ENCODE measurements around the gene CLDN11. TPM values are rescaled to one million over a fixed set of nuclear protein-coding genes. Genes with fewer than 3 reads are reported as not detected.

CLDN11 gene
- polyA plus RNA-seq (2013, experiment 1 of 2) = 14.1 TPM
- 23.8 TPM for polyA plus RNA-seq (2013, experiment 2 of 2)

- Histone ChIP-seq H3K27ac (ENCODE audit: low read depth, low read length) (no peak within 1 kb of the TSS), H3K9ac (ENCODE audit: low read depth, low read length) (no peak within 1 kb of the TSS), H3K27me3 (ENCODE audit: insufficient read depth, low read length) (peaks cover 46% of the 10 kb centered on the region), H3K4me3 (ENCODE audit: low read length) (peak within 1 kb of the TSS; percentile 55), H3K9me3 (ENCODE audit: insufficient read depth, low read depth, low read length) (no peaks in the 10 kb centered on the region), H3K4me1 (ENCODE audit: insufficient read depth, low read length) (peaks cover 6% of the 10 kb centered on the region), H3K36me3 (ENCODE audit: insufficient read depth, low read length) (no peaks in the 10 kb centered on the region)
- WGBS = 67% methylated on average over 79 of the region's 79 CpGs
These were observed at the start of gene CLDN11 for GRCh38 chr3:170418422-170419398. Gene CLDN11 (plus strand): TSS chr3:170418868. CDS start chr3:170419067, 199 bp downstream.

GRCh38 chr3:170368921-170369320, 49.7 kb upstream of the CLDN11 start:
- Histone ChIP-seq H3K27ac (ENCODE audit: low read depth, low read length) (no peak overlapping the region), H3K36me3 (ENCODE audit: insufficient read depth, low read length) (peaks cover 85% of the 10 kb centered on the region), H3K9ac (ENCODE audit: low read depth, low read length) (no peak overlapping the region), H3K27me3 (ENCODE audit: insufficient read depth, low read length) (no peaks in the 10 kb centered on the region), H3K4me1 (ENCODE audit: insufficient read depth, low read length) (peaks cover 11% of the 10 kb centered on the region; the same call in 1 of the 2 replicates), H3K4me3 (ENCODE audit: low read length) (no peak overlapping the region), H3K9me3 (ENCODE audit: insufficient read depth, low read depth, low read length) (no peaks in the 10 kb centered on the region)
- 92% methylated on average over 1 of the region's 2 CpGs for WGBS

GRCh38 chr3:170372190-170372879, 46.3 kb upstream of the CLDN11 start:
- Histone ChIP-seq H3K36me3 (ENCODE audit: insufficient read depth, low read length) (peaks cover 83% of the 10 kb centered on the region), H3K4me1 (ENCODE audit: insufficient read depth, low read length) (peaks cover 5% of the 10 kb centered on the region; the same call in 1 of the 2 replicates), H3K27ac (ENCODE audit: low read depth, low read length) (0 out of 2 replicates have a peak overlapping the region, but pooled peaks have one; percentile 1), H3K9ac (ENCODE audit: low read depth, low read length) (no peak overlapping the region), H3K4me3 (ENCODE audit: low read length) (no peak overlapping the region), H3K27me3 (ENCODE audit: insufficient read depth, low read length) (no peaks in the 10 kb centered on the region), H3K9me3 (ENCODE audit: insufficient read depth, low read depth, low read length) (no peaks in the 10 kb centered on the region)
- 95% methylated on average over 2 of the region's 2 CpGs for WGBS

GRCh38 chr3:170383567-170383966, 35.1 kb upstream of the CLDN11 start:
- no peaks in the 10 kb centered on the region for H3K4me1 ChIP-seq (ENCODE audit: insufficient read depth, low read length)
- peak overlapping the region; percentile 46; the same call in 1 of the 2 replicates for H3K27ac ChIP-seq (ENCODE audit: low read depth, low read length)
- no peaks in the 10 kb centered on the region for H3K9me3 ChIP-seq (ENCODE audit: insufficient read depth, low read depth, low read length)
- 87% methylated on average over 1 of the region's 1 CpG for WGBS
- H3K4me3 ChIP-seq (ENCODE audit: low read length) = no peak overlapping the region
- no peak overlapping the region for H3K9ac ChIP-seq (ENCODE audit: low read depth, low read length)
- no peaks in the 10 kb centered on the region for H3K27me3 ChIP-seq (ENCODE audit: insufficient read depth, low read length)
- H3K36me3 ChIP-seq (ENCODE audit: insufficient read depth, low read length) = peaks cover 94% of the 10 kb centered on the region

GRCh38 chr3:170386468-170386867, 32.2 kb upstream of the CLDN11 start:
- H3K27ac ChIP-seq (ENCODE audit: low read depth, low read length) = no peak overlapping the region

GRCh38 chr3:170387950-170388349, 30.7 kb upstream of the CLDN11 start:
- H3K36me3 ChIP-seq (ENCODE audit: insufficient read depth, low read length) = peaks cover 93% of the 10 kb centered on the region
- no peak overlapping the region for H3K4me3 ChIP-seq (ENCODE audit: low read length)

More at GRCh38 chr3:170386468-170386867, 32.2 kb upstream of the CLDN11 start:
- no peak overlapping the region for H3K4me3 ChIP-seq (ENCODE audit: low read length)
- H3K9me3 ChIP-seq (ENCODE audit: insufficient read depth, low read depth, low read length) = no peaks in the 10 kb centered on the region
- H3K4me1 ChIP-seq (ENCODE audit: insufficient read depth, low read length) = no peaks in the 10 kb centered on the region
- no peaks in the 10 kb centered on the region for H3K27me3 ChIP-seq (ENCODE audit: insufficient read depth, low read length)
- peaks cover 91% of the 10 kb centered on the region for H3K36me3 ChIP-seq (ENCODE audit: insufficient read depth, low read length)
- no peak overlapping the region for H3K9ac ChIP-seq (ENCODE audit: low read depth, low read length)
- WGBS = 97% methylated on average over 3 of the region's 3 CpGs

GRCh38 chr3:170391108-170391507, 27.6 kb upstream of the CLDN11 start:
- Histone ChIP-seq H3K4me1 (ENCODE audit: insufficient read depth, low read length) (no peaks in the 10 kb centered on the region), H3K27me3 (ENCODE audit: insufficient read depth, low read length) (no peaks in the 10 kb centered on the region), H3K9ac (ENCODE audit: low read depth, low read length) (no peak overlapping the region), H3K4me3 (ENCODE audit: low read length) (no peak overlapping the region), H3K27ac (ENCODE audit: low read depth, low read length) (no peak overlapping the region), H3K36me3 (ENCODE audit: insufficient read depth, low read length) (peaks cover 91% of the 10 kb centered on the region), H3K9me3 (ENCODE audit: insufficient read depth, low read depth, low read length) (no peaks in the 10 kb centered on the region)
- 98% methylated on average over 4 of the region's 4 CpGs for WGBS

More at GRCh38 chr3:170387950-170388349, 30.7 kb upstream of the CLDN11 start:
- Histone ChIP-seq H3K27me3 (ENCODE audit: insufficient read depth, low read length) (no peaks in the 10 kb centered on the region), H3K4me1 (ENCODE audit: insufficient read depth, low read length) (no peaks in the 10 kb centered on the region), H3K27ac (ENCODE audit: low read depth, low read length) (no peak overlapping the region), H3K9ac (ENCODE audit: low read depth, low read length) (no peak overlapping the region), H3K9me3 (ENCODE audit: insufficient read depth, low read depth, low read length) (no peaks in the 10 kb centered on the region)

- Histone ChIP-seq H3K4me1 (ENCODE audit: insufficient read depth, low read length) (no peaks in the 10 kb centered on the region), H3K27me3 (ENCODE audit: insufficient read depth, low read length) (no peaks in the 10 kb centered on the region), H3K36me3 (ENCODE audit: insufficient read depth, low read length) (peaks cover 42% of the 10 kb centered on the region), H3K4me3 (ENCODE audit: low read length) (no peak overlapping the region), H3K9ac (ENCODE audit: low read depth, low read length) (no peak overlapping the region), H3K9me3 (ENCODE audit: insufficient read depth, low read depth, low read length) (no peaks in the 10 kb centered on the region), H3K27ac (ENCODE audit: low read depth, low read length) (no peak overlapping the region)
- WGBS = 96% methylated on average over 6 of the region's 6 CpGs
These were observed 21.0 kb upstream of the CLDN11 start for GRCh38 chr3:170397685-170398084.

GRCh38 chr3:170405101-170405500, 13.6 kb upstream of the CLDN11 start:
- Histone ChIP-seq H3K27me3 (ENCODE audit: insufficient read depth, low read length) (no peaks in the 10 kb centered on the region), H3K4me1 (ENCODE audit: insufficient read depth, low read length) (no peaks in the 10 kb centered on the region), H3K9me3 (ENCODE audit: insufficient read depth, low read depth, low read length) (no peaks in the 10 kb centered on the region), H3K9ac (ENCODE audit: low read depth, low read length) (no peak overlapping the region), H3K4me3 (ENCODE audit: low read length) (no peak overlapping the region), H3K27ac (ENCODE audit: low read depth, low read length) (no peak overlapping the region), H3K36me3 (ENCODE audit: insufficient read depth, low read length) (no peaks in the 10 kb centered on the region)

- 86% methylated on average over 3 of the region's 4 CpGs for WGBS
- Histone ChIP-seq H3K9me3 (ENCODE audit: insufficient read depth, low read depth, low read length) (no peaks in the 10 kb centered on the region), H3K27ac (ENCODE audit: low read depth, low read length) (no peak overlapping the region), H3K4me3 (ENCODE audit: low read length) (no peak overlapping the region), H3K9ac (ENCODE audit: low read depth, low read length) (no peak overlapping the region), H3K27me3 (ENCODE audit: insufficient read depth, low read length) (no peaks in the 10 kb centered on the region), H3K36me3 (ENCODE audit: insufficient read depth, low read length) (no peaks in the 10 kb centered on the region), H3K4me1 (ENCODE audit: insufficient read depth, low read length) (no peaks in the 10 kb centered on the region)
These were observed 8.1 kb upstream of the CLDN11 start for GRCh38 chr3:170410428-170411029.

GRCh38 chr3:170413291-170413690, 5.4 kb upstream of the CLDN11 start:
- Histone ChIP-seq H3K36me3 (ENCODE audit: insufficient read depth, low read length) (no peaks in the 10 kb centered on the region), H3K4me3 (ENCODE audit: low read length) (no peak overlapping the region), H3K27ac (ENCODE audit: low read depth, low read length) (no peak overlapping the region), H3K4me1 (ENCODE audit: insufficient read depth, low read length) (no peaks in the 10 kb centered on the region), H3K9me3 (ENCODE audit: insufficient read depth, low read depth, low read length) (no peaks in the 10 kb centered on the region), H3K9ac (ENCODE audit: low read depth, low read length) (no peak overlapping the region), H3K27me3 (ENCODE audit: insufficient read depth, low read length) (peaks cover 16% of the 10 kb centered on the region)
- WGBS = 93% methylated on average over 4 of the region's 4 CpGs

All from HUES64 (cell line).